Nephron progenitor cell (in vitro differentiated cells): ENCODE results near the gene NES.

ENCODE experiments used
- DNase-seq: peaks from one replicate; pipeline ENCODE4 v3.0.0; 2021
- H3K27ac Mint-ChIP-seq: 2 replicates; pipeline ENCODE4 v1.8.0; 2021; ENCODE audit warnings: mild to moderate bottlenecking, moderate library complexity, mixed read lengths
- H3K27me3 Mint-ChIP-seq: 2 replicates; pipeline ENCODE4 v1.8.0; 2021; ENCODE audit warnings: mild to moderate bottlenecking, low read depth, mixed read lengths; ENCODE audit not compliant: poor library complexity
- H3K36me3 Mint-ChIP-seq: 2 replicates; pipeline ENCODE4 v1.8.0; 2021; ENCODE audit warnings: low read depth, mixed read lengths
- H3K4me1 Mint-ChIP-seq: 2 replicates; pipeline ENCODE4 v1.8.0; 2021; ENCODE audit warnings: mixed read lengths
- H3K4me3 Mint-ChIP-seq: 2 replicates; pipeline ENCODE4 v1.8.0; 2021; ENCODE audit warnings: mild to moderate bottlenecking, moderate library complexity, mixed read lengths
- H3K9me3 Mint-ChIP-seq: 2 replicates; pipeline ENCODE4 v1.8.0; 2021; ENCODE audit warnings: mild to moderate bottlenecking, moderate library complexity, mixed read lengths
- CTCF ChIP-seq: fragments of 200-600 bp; sonication (generic); IDR thresholded peaks from 2 replicates; pipeline ENCODE4 v1.5.0; 2021; ENCODE audit warnings: antibody characterized with exemption

The NES gene

DNA sequence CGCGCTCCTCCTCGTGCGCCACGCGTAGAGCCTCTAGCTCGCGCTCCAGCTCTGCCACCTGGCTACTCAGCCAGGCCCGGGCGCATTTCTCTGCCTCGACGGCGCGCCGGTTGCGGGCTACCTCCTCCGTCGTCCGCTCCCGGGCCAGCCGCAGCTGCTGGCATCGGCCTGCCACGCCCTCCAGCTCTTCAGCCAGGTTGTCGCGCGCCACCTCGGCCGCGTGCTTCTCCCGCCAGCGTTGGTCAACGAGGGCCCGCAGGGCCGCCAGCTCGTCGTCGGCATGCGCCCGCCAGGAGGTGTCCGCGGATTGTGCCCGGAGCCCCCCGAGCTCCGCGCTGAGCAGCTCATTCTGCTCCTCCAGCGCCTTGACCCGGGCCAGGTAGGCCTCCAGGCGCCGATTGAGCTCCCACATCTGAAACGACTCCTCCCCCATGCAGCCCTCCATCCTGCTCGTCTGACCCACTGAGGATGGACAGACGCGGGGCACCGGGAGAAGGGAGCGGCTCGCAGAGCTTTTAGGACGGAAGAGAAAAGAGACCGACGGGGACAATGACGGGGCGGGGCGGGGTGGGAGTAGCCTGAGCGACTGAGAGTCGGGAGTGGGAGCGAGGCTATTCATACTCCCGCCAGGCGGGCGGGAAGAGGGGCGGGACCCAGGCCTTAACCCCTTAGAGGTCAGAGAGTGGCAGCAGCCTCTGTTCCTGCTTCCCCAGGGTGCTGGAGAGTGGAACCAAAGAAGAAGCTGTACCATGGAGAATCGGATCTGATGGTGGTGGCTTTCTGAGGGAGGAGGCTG is at the start of gene NES:
NES (minus strand) TSS at position 588 of the 796 bp plus-strand sequence; CDS start at position 445, 143 bp downstream.
- Mint-ChIP-seq H3K4me1 (peaks cover 60% of the 10 kb centered on the region), H3K36me3 (peaks cover 30% of the 10 kb centered on the region), H3K4me3 (peak within 1 kb of the TSS; percentile 88), H3K9me3 (peaks cover 5% of the 10 kb centered on the region), H3K27me3 (peaks cover 33% of the 10 kb centered on the region), H3K27ac (peak within 1 kb of the TSS; percentile 93)
- TF ChIP-seq CTCF, result no peak
- peak; percentile 80 for DNase-seq

DNA sequence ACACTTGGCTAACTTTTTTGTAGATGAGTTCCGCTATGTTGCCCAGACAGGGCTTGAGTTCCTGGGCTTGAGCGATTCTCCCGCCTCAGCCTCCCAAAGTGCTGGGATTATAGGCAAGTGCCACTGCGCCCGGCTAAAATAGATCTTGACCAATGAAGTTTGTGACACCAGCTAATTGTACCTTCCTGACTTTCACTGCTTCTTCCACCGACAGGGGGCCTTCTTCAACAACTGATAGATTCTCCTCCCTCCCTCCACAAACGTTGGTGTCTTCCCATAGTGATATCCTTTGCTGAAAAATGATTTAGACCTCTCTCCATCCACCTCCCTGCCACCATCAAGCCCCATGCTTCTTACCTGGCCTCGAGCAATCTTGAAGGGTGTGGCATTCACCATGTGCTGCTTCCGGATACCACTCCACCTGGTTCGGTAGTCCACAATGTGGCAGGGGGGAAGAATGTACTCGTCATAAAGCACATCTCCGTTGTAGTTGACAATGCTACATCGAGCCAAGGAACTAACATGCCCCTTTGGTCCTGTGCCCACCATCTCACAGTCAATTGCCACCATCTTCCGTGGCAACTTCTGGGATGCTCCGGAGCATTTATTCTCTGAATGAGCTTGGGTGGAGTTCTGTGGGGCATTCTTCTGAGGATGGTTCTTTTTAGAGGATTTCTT is 49.5 kb upstream of the NES start:
- H3K36me3 Mint-ChIP-seq, result peaks cover 27% of the 10 kb centered on the region
- H3K27ac Mint-ChIP-seq, result no peak overlapping the region
- H3K27me3 Mint-ChIP-seq, result no peaks in the 10 kb centered on the region
- peaks cover 33% of the 10 kb centered on the region for H3K4me1 Mint-ChIP-seq
- H3K4me3 Mint-ChIP-seq, result no peak overlapping the region
- no peaks in the 10 kb centered on the region for H3K9me3 Mint-ChIP-seq
- TF ChIP-seq CTCF, result peak; percentile 54
- peak; percentile 56 for DNase-seq

DNA sequence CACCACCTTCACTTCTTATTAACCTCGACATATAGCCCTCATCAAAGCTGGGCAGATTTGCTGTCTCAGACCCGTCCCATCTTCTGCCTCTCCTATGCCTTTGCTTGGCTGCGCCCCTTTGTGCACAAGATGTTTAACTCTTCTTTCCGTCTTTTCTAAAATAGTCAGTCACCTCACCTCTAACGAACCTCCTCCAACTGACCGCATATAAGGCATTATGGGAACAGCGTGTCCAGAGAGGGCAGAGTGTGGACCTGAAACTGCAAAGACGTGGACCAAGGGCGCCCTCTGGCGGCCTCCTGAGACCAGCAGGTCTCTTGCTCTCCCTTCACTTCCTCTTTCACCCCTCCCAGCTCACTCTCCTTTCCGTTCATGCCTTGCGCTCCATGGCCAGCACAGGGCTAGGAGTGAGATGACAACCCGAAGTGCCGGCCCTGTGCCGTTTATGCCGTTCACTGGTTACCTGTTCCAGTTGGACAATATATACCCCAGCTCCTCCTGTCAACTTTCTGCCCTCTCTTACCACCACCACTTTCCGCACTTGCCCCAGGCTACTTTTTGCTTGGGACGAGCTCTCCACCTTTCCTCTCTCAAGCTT is 48.6 kb upstream of the NES start:
- peaks cover 36% of the 10 kb centered on the region for H3K4me1 Mint-ChIP-seq
- H3K27me3 Mint-ChIP-seq, result no peaks in the 10 kb centered on the region
- peak; percentile 92 for DNase-seq
- no peaks in the 10 kb centered on the region for H3K9me3 Mint-ChIP-seq
- H3K27ac Mint-ChIP-seq, result no peak overlapping the region
- peak; percentile 91 for TF ChIP-seq CTCF
- no peak overlapping the region for H3K4me3 Mint-ChIP-seq
- peaks cover 27% of the 10 kb centered on the region for H3K36me3 Mint-ChIP-seq

DNA sequence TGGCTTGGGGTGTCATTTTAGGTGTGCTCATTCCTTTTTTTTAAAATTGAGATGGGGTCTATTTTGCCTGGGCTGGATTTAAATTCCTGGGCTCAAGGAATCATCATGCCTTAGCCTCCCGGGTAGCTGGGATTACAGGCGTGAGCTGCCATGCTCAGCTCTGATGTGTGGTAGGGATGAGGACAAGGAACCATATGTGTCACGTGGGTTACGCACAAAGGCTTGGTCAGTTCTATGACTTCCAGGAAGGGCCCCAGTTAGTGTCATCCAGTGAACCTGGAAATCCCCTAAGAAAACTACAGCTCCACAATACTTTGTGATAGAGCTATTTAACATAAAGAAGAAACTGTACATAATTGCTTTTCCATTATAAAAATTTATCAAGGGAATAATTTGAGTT is 44.3 kb upstream of the NES start:
- Mint-ChIP-seq H3K4me3 (no peak overlapping the region), H3K36me3 (peaks cover 34% of the 10 kb centered on the region), H3K27me3 (no peaks in the 10 kb centered on the region), H3K27ac (peak overlapping the region; percentile 99), H3K4me1 (peaks cover 47% of the 10 kb centered on the region), H3K9me3 (no peaks in the 10 kb centered on the region)
- no peak for TF ChIP-seq CTCF
- no peak for DNase-seq

DNA sequence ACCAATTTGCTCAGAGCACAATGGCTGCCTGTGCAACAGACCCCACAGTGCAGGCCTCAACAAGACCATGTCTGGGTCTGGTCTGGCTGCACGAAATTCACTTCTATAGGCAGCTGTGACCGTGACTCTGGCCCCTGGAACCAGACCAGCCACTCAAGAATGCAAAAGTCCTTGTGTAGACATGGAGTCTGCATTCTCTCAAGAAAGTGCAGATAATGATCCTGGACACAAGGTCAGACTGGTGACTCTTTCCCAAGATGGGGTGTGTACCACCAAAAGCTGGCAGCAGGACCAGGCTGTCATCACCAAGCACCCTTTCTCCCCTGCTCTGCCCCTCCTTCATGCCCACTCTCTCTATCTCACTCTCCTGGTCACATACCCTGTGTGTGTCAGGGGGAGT is 43.9 kb upstream of the NES start:
- TF ChIP-seq CTCF, result no peak
- Mint-ChIP-seq H3K27ac (peak overlapping the region; percentile 99), H3K4me1 (peaks cover 50% of the 10 kb centered on the region), H3K27me3 (no peaks in the 10 kb centered on the region), H3K9me3 (no peaks in the 10 kb centered on the region), H3K4me3 (no peak overlapping the region), H3K36me3 (peaks cover 36% of the 10 kb centered on the region)
- DNase-seq, result no peak
